ENCODE data around the gene BRD9.

The BRD9 gene

GRCh38 chr5:815449-815848 lies 77.2 kb downstream of the BRD9 start:
- no peaks in the 10 kb centered on the region for H3K4me1 ChIP-seq
- no peak overlapping the region for H3K4me3 ChIP-seq
- H3K27ac ChIP-seq: no peak overlapping the region
- no peaks in the 10 kb centered on the region for H3K27me3 ChIP-seq
- DNase-seq: no peak
- intact Hi-C loops (cut with DNase I; ENCODE audit: low total_unique reads): no loop called here
- TF ChIP-seq, protein P1, sequence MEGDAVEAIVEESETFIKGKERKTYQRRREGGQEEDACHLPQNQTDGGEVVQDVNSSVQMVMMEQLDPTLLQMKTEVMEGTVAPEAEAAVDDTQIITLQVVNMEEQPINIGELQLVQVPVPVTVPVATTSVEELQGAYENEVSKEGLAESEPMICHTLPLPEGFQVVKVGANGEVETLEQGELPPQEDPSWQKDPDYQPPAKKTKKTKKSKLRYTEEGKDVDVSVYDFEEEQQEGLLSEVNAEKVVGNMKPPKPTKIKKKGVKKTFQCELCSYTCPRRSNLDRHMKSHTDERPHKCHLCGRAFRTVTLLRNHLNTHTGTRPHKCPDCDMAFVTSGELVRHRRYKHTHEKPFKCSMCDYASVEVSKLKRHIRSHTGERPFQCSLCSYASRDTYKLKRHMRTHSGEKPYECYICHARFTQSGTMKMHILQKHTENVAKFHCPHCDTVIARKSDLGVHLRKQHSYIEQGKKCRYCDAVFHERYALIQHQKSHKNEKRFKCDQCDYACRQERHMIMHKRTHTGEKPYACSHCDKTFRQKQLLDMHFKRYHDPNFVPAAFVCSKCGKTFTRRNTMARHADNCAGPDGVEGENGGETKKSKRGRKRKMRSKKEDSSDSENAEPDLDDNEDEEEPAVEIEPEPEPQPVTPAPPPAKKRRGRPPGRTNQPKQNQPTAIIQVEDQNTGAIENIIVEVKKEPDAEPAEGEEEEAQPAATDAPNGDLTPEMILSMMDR (IDR thresholded peaks at IDR 0.05): no peak
- H3K36me3 ChIP-seq: no peaks in the 10 kb centered on the region
- H3K9me3 ChIP-seq: peaks cover 0 to 6% (median 4%) of the 10 kb centered on the region in 3 donors

Data from tibial artery (tissue), 4 donors.